SHP77 (cell line): ENCODE data around the gene RAB29.

Experiments
- DNase-seq, 2 experiments: peaks; one replicate each; lab custom pipeline; 2025; lab: John Stamatoyannopoulos, UW

Gene RAB29

GRCh38 chr1:205719762-205720161, 55.5 kb downstream of the RAB29 start:
- DNase-seq: no peak

- no peak for DNase-seq
These were observed 56.3 kb downstream of the RAB29 start for GRCh38 chr1:205719015-205719414.
